HT1080 (cell line): ENCODE results near the gene NBAS. TPM values are rescaled to one million over a fixed set of nuclear protein-coding genes. Genes with fewer than 3 reads are reported as not detected.
"Not testable (repeated sequence)": the region's sequence is repeated elsewhere in the genome, so short reads cannot be mapped to it uniquely, and the experiment has no call there.

Source experiments
- DNase-seq: peaks from one replicate; pipeline ENCODE4 v3.0.0-alpha.2; 2015; ENCODE audit warnings: low read depth
- total RNA-seq: library from RNA; depleted of rRNA; stranded (reverse); fragments of >200 nt; shearing (Covaris generic); gene quantifications from 2 replicates; pipeline ENCODE4 v1.2.3, GENCODE V29; 2014

Gene NBAS
- total RNA-seq, 1 experiment from 2014 or later = 34.2 TPM

DNA sequence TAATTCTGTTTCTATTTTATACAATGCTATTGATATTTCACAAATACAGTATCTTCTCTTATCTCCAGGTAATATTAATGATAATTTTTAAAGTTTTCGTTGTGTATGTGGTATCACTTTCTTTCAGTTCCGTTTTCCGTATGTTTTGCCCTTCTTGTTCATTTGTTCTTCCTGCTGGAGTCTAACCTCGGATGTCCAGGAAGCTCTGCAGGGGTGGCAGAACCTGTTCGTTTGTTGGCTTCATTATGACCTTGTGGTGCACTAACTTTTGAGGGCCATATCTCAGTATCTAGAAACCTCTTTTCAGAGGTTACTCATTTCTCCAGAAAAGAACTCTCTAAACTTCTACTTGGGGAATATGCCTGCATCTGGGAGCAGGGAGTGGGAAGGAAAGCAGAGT, 134.5 kb downstream of the NBAS start:
- DNase-seq = no peak

DNA sequence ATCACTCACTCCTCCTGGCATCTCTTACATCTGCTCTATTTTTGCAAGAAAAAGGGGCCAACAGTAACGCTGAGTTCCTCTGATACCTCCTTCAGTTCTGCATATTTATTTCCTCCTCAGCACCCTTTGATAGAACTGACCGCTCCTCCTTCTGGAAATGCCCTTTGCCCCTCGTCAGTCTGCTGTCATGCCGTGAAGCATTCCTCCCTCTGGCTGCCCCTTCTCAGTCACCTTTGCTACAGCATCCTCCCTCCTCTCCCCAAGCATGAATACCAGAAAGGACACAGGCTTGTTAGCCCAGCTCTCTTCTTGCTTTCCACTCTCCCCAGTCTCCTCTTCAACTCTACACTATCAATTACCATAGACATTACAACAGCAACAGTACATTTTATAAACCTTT, 135.4 kb downstream of the NBAS start:
- DNase-seq = no peak

DNA sequence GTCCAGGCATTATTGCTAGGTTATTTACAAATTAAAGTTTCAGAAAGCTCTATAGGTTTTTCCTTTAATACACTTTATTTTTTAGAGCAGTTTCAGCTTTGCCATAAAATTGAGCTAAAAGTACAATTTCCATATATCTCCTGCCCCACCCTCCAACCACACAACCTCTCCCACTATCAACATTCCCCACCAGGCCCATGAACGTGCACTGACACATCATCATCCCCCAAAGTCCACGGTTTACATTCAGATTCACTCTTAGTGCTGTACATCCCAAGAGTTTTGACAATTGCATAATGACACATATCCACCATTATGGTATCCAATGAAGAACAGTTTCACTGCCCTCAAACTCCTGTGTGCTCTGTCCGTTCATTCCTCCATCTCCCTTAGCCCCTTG, 139.4 kb downstream of the NBAS start:
- DNase-seq = no peak

DNA sequence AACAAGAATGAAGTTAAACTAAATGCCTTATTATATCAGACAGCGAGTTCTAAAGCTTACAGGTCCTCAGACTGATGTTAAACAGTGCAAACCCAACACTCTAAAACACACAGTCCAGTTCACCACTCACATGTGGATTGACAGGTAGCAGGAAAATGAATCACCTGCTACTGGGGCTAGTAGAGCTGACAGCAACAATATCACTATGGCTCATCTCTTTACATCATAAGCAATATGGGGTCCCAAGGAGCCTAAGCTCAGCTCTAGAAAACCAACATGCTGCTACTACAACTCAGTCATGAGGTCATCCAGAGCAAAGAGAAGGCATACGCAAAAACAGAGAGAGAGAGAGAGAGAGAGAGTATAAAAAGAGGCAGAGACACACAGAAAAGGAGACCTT, 145.4 kb downstream of the NBAS start:
- no peak for DNase-seq

DNA sequence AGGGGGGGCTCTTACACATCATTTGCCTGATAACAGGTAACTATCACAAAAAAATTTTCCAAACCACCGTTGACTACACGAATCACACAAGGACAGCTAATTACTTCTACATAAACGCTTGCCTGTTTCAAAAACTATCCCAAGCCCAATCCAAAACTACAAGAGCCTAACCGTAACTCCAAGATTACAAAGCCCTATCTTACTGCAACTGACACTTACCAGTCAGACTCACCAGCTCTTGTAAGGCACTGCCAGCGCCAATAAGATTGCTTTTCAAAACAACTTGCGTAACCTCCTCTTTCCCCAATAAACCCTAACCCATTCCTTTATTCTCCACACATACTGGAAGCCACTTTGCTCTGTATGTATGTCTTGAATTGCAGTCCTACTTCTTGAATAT, 148.4 kb downstream of the NBAS start:
- DNase-seq = no peak

DNA sequence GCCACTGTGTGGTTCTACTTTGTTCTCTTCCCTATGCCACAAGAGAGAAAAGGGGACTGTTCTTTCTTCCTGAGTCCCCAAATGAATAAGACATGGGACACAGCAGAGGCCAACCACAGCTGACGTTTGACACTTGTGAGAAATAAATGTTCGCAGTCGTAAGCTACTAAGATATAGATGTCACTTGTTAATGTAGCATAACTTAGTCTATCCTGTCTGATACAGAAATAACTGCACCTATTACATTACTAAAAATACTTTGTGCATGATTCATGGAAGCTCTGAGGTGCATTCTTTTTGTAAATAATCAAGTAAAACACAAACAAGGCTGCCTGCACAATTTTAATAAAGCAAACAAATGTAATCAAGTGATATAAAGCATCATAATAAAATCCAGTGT, 148.8 kb downstream of the NBAS start:
- DNase-seq = no peak

DNA sequence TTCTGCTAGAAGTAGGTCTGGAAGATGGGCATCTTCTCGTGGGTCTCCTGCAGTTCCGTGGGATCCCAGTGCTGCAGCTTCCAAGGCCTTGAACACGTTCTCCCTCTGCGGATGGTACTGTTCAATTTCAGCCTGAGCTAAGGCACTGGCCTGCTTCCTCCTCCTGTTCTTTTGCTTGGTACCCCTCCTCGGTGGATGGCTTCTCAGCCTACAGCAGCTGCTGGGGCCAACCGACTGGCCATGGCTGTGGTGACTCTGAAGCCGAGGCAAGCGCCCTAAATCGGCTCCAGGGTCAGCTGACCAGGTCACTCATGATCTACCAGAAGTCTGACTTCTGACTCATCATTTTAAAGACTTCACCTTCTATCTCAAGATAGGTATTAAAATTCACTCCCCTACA, 150.2 kb downstream of the NBAS start:
- no peak for DNase-seq

DNA sequence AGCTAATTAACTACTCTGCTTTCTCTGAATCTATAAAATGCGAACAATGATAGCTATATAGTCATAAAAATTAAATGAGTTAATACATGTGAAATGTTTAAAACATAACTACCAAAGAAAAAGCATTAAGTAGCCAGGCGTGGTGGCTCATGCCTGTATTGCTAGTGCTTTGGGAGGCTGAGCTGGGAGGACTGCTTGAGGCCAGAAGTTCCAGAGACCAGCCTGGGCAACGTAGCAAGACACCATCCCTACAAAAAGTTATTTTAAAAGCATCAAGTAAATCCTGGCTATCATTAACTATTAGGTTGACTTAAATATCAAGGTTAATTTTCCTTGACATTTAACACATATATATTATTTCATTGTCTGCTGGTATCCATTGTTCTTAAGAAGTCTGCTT, 152.4 kb downstream of the NBAS start:
- DNase-seq = no peak

DNA sequence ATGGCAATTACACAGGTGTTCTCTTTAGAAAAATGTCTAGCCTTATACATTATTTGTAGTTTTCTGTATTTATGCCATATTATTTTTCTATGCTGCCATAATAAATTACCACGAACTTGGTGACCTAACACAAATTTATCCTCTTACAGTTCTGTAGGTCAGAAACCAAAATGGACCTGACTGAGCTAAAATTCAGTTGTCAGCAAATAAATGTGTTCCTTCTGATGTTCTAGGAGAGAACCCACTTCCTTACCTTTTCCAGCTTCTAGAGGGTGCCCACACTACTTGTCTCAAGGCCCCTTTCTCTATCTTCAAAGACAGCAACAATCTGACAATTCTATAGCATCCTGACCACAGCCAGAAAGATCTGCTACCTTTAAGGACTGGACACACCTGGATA, 153.5 kb downstream of the NBAS start:
- DNase-seq = no peak

DNA sequence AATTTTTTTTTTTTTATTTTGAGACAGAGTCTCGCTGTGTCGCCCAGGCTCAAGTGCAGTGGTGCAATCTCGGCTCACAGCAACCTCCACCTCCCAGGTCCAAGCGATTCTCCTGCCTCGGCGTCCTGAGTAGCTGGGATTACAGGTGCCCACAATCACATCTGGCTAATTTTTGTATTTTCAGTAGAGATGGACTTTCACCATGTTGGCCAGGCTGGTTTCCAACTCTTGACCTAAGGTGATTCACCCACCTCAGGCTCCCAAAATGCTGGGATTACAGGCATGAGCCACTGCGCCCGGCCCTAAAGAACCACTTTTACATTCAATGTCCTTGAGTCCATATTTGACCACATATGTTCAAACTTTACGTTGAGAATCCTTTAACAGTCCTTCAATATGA, 156.6 kb downstream of the NBAS start:
- DNase-seq = not testable (repeated sequence)

DNA sequence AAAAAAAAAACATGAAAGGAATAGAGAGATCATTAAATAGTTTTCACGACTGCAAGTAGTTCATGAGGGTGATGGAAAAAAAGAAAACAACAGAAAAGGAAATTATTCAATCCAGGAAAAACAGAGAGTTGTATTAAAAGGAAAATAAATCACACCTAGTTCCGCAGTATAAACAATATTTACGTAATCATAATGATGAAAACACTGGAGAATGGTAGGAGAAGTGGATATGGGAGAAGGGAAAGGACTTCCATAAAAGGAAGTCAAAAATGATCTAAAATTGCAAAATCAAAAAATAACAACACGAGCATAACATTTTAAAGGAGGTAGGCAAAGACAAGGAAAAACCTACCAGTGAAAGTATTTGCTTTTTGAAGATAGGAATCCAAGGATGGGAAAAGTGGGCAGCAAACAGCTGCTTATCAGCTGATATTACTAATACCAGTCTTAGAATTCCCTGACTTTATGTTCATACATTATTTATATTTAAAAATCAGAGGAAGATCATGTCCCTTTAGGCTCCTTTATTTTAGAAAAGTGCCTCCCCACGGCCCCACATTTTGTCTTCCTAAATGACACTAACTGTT, 160.8 kb downstream of the NBAS start:
- DNase-seq = no peak

DNA sequence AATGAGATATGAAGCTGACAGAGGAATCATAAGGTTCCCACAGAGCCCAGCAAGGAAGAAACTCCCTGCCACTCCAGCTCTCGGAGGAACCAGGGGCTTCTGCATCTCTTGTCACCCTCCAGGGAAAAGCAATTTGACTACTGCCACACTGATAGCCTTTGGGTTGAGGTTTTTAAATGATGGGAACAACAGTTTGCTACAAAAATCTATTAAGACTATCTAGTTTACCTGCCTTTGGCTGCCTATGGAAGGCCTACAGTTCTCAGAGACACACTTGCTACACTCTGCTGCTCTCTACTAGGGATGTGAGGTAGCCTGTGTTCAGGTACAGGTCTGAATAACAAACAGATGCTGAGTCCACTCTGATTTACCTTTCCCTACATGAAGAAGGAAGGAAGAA, 161.9 kb downstream of the NBAS start:
- no peak for DNase-seq

DNA sequence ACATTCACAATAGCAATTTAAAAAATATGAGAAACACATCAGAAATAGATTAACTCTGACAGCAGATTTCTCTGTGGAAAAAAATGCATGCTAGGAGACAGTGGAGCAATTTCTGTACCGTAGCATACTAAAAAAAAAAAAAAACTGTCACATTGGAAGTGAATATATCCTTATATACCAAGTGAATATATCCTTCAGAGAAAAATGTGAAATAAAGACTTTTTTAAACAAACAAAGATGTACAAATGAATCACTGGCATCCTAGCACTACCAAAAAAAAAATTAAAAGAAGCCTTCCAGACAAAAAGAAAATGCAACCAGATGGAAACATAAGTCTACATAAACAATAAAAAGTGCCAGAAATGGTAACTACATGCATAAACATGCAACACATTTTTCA, 169.4 kb downstream of the NBAS start:
- no peak for DNase-seq

DNA sequence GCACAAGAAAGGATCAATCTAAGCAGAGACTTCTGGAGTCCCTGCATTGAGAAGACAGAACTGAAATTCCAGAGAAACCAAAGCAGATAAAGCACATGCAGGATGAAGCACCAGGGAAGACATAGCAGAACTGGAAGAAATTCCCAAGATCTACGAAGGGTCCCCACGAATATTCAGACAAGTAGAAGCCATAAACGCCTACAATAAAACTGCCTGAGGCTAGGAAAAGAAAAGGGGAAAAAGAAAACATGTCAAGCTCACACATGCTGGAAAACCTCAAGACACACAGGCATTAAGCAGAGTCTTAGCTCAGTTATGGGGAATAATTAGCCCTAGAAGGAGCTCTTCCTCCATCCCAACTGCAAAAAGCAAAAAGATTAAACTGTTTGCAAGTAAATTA, 171.2 kb downstream of the NBAS start:
- DNase-seq = no peak

DNA sequence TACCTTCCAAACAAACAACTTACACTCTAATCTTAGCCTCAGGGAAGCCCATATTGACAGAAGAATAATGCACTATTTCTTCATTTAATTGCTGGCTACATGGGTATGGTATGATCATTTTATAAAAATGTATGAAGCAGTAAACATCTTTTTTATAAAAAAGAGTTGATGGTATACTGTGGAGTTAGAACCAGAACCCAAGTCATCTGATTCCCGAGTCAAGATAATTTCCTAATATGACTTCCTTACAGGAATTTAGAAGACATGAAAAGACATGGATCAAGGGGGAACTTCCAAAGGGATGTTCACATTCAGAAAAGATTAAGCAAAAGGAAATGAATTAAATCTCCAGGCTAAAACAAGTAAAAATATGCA, 171.8 kb downstream of the NBAS start:
- no peak for DNase-seq

DNA sequence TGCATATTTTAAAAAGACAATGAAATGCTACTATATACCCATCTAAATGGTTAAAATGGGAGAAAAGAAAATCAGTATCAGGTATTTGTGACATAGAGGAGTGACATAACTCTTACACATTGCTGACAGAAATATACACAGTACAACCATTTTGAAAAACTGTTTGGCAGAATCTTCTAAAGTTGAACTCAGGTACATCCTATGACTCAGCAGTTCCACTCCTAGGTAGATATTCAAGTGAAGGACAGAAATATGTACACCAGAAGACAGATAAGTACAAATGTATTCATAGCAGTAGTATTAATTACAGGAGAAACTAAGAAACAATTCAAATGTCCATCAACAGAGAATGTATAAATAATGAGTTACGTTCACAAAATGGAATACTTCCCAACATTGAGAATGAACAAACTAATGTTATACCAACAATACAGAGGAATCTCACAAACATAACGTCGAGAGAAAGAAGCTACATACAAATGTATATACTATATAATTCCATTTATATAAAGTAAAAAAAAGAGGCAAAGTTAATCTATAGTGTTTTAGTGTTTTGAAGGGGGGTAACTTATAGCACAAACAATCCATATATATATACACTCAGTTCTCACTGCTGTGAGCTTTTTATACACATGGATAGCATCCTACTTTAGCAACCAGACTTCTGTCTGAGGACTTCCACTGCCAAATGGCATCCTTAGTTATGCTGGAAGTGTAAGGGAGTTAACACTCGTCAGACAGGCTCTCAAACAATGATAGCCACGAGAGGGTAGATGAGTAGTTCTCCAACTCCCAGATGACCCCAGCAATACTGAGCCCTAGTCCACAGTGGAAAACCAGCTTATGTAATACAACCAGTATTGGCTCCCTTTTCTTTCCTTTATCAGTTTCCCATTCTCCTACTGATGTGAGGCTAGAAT, 172.5 kb downstream of the NBAS start:
- no peak for DNase-seq

DNA sequence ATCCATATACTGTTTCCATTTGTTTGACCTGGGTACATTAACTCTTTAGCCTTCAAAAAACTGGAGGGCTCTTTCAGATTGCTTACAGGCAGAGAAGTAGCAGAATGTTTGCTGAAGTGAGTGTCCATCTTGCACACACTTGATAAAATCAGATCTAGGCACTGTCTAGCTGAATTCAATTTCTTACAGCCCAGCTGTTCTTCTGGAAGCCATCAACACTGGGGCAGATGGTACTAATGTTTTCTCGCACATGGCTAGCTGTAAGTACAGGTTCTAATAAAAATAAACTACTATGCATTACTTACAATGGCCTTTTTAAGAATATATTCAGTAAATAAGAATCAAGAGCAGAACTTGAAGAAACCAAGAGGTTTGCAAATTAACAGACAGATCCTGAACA, 175.9 kb downstream of the NBAS start:
- no peak for DNase-seq

DNA sequence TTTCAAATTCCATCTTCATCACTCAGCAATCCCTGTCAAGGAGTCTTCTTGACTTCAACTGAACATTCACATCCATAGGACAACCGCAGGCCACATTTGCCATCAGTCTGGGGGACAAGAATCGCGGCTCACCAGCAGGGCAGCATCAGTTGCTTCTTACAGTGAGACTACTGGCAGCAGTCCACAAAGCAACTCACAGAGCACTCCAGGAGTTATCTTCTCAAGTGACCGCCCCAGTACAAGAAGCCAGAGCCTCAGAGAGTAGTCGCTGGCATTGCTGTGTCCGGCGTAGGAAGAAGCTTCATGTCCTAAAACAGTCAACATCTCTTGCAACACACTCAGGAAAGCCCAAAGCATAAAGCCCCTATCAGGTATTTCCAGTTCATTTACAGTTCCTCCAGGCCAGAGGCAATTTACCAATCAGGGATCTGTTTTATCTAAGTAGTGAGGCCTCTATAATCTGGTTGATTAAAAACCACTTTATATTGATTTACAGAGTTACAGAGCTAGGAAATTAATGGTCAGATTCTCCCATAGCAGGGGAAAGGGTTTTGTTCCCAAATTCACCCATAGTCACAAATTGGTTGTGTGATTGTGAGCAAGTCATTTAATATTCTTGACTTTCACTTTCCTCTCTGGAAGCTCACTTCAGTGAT, 177.3 kb downstream of the NBAS start:
- no peak for DNase-seq

DNA sequence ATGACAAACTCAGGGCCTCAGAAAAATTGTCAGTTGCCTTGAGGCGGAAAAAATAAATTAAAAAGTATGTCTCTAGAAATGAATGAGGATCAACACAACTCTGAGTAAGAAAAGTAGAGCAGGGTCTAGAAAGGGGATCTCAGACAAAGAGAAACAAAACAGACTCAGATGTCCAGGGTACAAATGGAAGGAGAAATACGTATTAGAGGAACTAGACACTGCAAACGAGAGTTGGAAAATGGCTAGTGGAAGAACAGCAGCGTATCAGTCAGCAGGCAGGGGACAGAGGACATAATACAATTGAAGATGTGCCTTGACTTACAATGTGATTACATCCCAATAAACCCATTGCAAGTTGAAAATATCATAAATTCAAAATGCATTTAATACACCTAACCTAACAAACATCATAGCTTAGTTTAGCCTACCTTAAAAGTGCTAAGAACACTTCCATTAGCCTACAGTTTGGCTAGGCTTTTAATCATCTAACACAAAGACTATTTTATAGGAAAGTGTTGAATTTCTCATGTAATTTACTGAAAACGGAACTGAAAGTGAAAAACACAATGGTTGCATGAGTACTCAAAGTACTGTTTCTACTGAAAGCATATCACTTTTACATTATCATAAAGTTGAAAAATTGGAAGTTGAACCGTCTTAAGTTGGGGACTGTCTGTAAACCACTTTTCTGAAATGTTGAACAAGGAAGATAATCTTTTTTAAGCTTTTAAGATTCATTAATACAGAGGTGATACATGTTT, 182.8 kb downstream of the NBAS start:
- no peak for DNase-seq

DNA sequence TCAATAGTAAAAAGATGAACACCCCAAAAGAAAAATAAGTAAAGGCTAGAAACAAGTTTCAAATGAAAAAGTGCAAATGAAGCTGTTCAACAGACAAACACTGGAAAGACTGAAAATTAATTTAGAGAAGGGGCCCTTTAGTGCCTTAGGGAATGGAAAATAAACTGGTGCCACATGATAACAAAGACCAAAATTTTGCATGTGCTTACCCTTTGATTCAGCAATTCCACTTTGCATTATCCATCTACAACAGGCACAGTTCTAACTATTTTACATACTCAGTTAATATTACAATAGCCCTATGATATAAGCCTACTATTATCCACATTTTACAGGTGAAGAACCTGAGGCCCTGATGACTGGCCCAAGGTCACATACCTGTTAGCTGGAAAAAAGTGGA, 183.9 kb downstream of the NBAS start:
- DNase-seq = no peak

DNA sequence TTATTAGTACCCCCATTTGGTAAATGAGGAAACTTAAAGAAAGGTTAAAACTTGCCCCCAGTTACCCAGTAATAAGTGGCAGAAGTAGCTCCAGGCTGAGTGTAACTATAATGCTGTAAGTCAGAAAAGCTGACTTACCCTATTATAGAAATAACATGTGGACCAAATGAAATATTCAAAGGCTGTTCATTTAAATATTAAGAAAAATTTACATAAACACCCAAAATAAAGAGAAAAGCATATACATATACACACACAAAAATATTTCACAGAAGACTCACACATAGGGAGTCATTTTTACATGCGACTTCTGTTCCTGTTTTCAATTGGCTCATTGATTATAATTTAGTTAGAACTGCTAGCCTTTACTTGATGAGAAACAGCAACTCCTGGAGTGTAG, 189.1 kb downstream of the NBAS start:
- no peak for DNase-seq

DNA sequence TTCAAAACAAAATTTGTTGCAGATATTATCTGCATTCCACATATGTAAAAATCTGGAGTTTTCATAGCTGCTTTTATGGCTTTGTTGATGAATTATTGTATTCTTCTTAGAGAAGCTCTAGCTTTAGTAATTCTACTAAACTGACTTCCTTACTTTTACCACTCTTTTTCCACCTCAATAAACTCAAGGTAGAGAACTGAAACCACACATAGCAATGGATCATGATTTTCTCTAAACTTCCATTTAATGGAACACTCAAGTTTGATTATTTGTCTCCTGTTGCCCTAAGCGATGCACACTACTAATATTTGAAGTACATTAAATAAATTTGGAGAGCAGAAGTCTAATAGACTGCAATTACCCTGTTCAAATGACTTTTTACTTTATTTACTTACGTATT, 192.0 kb downstream of the NBAS start:
- DNase-seq = no peak
